HAP-1 (cell line): ENCODE data around the gene SLC2A4RG.
"Not testable (repeated sequence)": the region's sequence is repeated elsewhere in the genome, so short reads cannot be mapped to it uniquely, and the experiment has no call there.

Source experiments
- DNase-seq, 2 experiments: peaks; one replicate each; pipeline ENCODE4 v3.0.0-alpha.2; 2016 to 2020; ENCODE audit warnings: low spot score in 2 of 2
- H3K27me3 ChIP-seq: fragments of 250-450 bp; sonication (Bioruptor Pico); 2 replicates; pipeline ENCODE4 v1.5.1; 2020; ENCODE audit warnings: low read depth, mild to moderate bottlenecking, moderate library complexity
- H3K36me3 ChIP-seq: fragments of 250-450 bp; sonication (Bioruptor Pico); replicated peaks from 2 replicates; pipeline ENCODE4 v1.5.1; 2020; ENCODE audit warnings: mild to moderate bottlenecking
- H3K4me1 ChIP-seq: fragments of 250-450 bp; sonication (Bioruptor Pico); 2 replicates; pipeline ENCODE4 v1.5.1; 2020; ENCODE audit warnings: mild to moderate bottlenecking
- H3K4me3 ChIP-seq: fragments of 250-450 bp; sonication (Bioruptor Pico); 2 replicates; pipeline ENCODE4 v1.5.1; 2020; ENCODE audit warnings: mild to moderate bottlenecking, moderate library complexity
- H3K9me3 ChIP-seq: fragments of 250-450 bp; sonication (Bioruptor Pico); 2 replicates; pipeline ENCODE4 v1.5.1; 2020; ENCODE audit warnings: mild to moderate bottlenecking, moderate library complexity
- in situ Hi-C: fragments of 300-500 bp; cut with MboI; formaldehyde crosslinking; loops from 3 replicates; pipeline ENCODE4 v1.14.3; 2020; ENCODE audit warnings: low sequenced_read_pairs, inconsistent platforms, mixed read lengths

Gene SLC2A4RG

DNA sequence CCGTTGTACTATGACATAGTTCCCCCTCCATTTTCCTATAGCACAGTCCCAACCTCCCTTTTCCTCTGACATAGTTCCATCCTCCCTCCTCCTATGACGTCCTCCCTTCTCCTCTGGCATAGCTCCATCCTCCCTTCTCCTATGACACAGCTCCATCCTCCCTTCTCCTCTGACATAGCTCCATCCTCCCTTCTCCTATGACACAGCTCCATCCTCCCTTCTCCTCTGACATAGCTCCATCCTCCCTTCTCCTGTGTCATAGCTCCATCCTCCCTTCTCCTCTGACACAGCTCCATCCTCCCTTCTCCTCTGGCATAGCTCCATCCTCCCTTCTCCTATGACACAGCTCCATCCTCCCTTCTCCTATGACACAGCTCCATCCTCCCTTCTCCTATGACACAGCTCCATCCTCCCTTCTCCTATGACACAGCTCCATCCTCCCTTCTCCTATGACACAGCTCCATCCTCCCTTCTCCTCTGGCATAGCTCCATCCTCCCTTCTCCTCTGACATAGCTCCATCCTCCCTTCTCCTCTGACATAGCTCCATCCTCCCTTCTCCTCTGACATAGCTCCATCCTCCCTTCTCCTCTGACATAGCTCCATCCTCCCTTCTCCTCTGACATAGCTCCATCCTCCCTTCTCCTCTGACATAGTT is 16.5 kb upstream of the SLC2A4RG start:
- peaks cover 33% of the 10 kb centered on the region for H3K36me3 ChIP-seq
- H3K27me3 ChIP-seq, H3K9me3 ChIP-seq, H3K4me3 ChIP-seq, H3K4me1 ChIP-seq, DNase-seq, in situ Hi-C loops: not testable (repeated sequence)

GRCh38 chr20:63730189-63730733 is 9.3 kb upstream of the SLC2A4RG start:
- not testable (repeated sequence) for DNase-seq

DNA sequence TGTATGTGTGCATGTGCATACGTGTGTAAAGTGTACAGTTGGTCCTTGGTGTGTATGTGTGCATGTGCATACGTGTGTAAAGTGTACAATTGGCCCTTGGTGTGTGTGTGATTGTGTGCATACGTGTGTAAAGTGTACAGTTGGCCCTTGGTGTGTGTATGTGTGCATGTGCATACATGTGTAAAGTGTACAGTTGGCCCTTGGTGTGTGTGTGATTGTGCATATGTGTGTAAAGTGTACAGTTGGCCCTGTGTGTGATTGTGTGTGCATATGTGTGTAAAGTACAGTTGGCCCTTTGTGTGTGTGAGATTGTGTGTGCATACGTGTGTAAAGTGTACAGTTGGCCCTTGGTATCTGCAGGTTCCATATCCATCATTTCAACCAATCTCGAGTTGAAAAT is 8.2 kb upstream of the SLC2A4RG start:
- no peaks in the 10 kb centered on the region for H3K4me1 ChIP-seq

More at GRCh38 chr20:63730189-63730733, 9.3 kb upstream of the SLC2A4RG start:
- H3K36me3 ChIP-seq: peaks cover 16% of the 10 kb centered on the region
- in situ Hi-C loops, H3K4me1 ChIP-seq, H3K9me3 ChIP-seq, H3K4me3 ChIP-seq, H3K27me3 ChIP-seq: not testable (repeated sequence)

GRCh38 chr20:63732118-63733095 is 7.2 kb upstream of the SLC2A4RG start:
- H3K4me1 ChIP-seq: no peaks in the 10 kb centered on the region
- in situ Hi-C loops: no loop called here
- H3K4me3 ChIP-seq: no peak overlapping the region
- H3K9me3 ChIP-seq: no peaks in the 10 kb centered on the region
- no peaks in the 10 kb centered on the region for H3K27me3 ChIP-seq
- no peak for DNase-seq
- H3K36me3 ChIP-seq: peaks cover 9% of the 10 kb centered on the region

More for the DNA sequence above, 8.2 kb upstream of the SLC2A4RG start:
- Histone ChIP-seq H3K9me3 (no peaks in the 10 kb centered on the region), H3K36me3 (peaks cover 12% of the 10 kb centered on the region), H3K27me3 (no peaks in the 10 kb centered on the region), H3K4me3 (no peak overlapping the region)
- in situ Hi-C loops: no loop called here
- no peak for DNase-seq

DNA sequence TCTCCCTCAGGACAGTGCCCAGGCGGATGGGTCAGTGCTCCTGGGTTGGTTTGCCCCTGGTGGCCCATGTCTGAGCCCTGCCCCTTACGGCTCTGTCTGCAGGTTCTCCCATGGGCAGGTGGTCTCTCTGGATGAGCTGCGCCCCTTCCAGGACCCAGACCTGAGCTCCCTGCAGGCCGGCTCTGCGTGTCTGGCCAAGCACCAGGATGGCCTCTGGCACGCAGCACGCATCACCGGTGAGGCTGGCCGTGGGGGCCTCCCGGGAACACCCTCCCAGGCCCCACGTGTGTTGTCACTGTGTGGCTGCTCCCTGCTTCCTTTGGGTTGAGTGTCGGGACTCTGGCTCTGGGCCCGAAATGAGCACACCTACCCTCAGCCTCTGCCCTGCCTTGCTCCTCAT is 6.5 kb upstream of the SLC2A4RG start:
- Histone ChIP-seq H3K4me1 (no peaks in the 10 kb centered on the region), H3K4me3 (no peak overlapping the region), H3K27me3 (no peaks in the 10 kb centered on the region), H3K9me3 (no peaks in the 10 kb centered on the region), H3K36me3 (peaks cover 9% of the 10 kb centered on the region)
- DNase-seq: no peak
- in situ Hi-C loops: no loop called here

DNA sequence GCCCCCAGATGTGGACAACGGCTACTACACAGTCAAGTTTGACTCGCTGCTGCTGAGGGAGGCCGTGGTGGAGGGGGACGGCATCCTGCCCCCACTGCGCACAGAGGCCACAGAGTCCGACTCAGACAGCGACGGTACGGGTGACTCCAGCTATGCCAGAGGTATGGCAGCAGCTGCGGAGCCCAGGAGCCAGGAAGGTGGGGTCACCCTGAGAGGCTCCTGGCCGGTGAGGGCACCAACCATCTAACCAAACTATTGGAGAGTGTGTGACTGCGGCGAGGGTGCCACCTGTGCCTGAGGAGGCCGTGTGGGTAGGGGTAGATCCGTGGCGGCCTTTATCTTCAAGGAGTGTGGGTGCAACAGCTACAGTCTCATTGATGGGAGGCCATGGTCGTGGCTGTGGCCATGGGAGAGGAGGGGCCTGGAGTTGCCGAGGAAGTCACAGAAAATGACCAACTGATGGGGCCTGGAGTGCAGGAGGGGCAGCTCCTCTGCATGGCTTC is 5.9 kb upstream of the SLC2A4RG start:
- in situ Hi-C loops: no loop called here
- Histone ChIP-seq H3K27me3 (no peaks in the 10 kb centered on the region), H3K36me3 (peaks cover 9% of the 10 kb centered on the region), H3K9me3 (no peaks in the 10 kb centered on the region), H3K4me1 (no peaks in the 10 kb centered on the region), H3K4me3 (no peak overlapping the region)
- DNase-seq: no peak

- peaks cover 9% of the 10 kb centered on the region for H3K36me3 ChIP-seq
- no peaks in the 10 kb centered on the region for H3K27me3 ChIP-seq
- DNase-seq: no peak
- in situ Hi-C loops: no loop called here
- H3K4me1 ChIP-seq: peaks cover 2% of the 10 kb centered on the region; the same call in 1 of the 2 replicates
- no peaks in the 10 kb centered on the region for H3K9me3 ChIP-seq
- no peak overlapping the region for H3K4me3 ChIP-seq
Observed at GRCh38 chr20:63734111-63734945, 5.2 kb upstream of the SLC2A4RG start.

GRCh38 chr20:63734946-63735858 is 4.4 kb upstream of the SLC2A4RG start:
- DNase-seq: no peak
- peaks cover 2% of the 10 kb centered on the region; the same call in 1 of the 2 replicates for H3K4me1 ChIP-seq

DNA sequence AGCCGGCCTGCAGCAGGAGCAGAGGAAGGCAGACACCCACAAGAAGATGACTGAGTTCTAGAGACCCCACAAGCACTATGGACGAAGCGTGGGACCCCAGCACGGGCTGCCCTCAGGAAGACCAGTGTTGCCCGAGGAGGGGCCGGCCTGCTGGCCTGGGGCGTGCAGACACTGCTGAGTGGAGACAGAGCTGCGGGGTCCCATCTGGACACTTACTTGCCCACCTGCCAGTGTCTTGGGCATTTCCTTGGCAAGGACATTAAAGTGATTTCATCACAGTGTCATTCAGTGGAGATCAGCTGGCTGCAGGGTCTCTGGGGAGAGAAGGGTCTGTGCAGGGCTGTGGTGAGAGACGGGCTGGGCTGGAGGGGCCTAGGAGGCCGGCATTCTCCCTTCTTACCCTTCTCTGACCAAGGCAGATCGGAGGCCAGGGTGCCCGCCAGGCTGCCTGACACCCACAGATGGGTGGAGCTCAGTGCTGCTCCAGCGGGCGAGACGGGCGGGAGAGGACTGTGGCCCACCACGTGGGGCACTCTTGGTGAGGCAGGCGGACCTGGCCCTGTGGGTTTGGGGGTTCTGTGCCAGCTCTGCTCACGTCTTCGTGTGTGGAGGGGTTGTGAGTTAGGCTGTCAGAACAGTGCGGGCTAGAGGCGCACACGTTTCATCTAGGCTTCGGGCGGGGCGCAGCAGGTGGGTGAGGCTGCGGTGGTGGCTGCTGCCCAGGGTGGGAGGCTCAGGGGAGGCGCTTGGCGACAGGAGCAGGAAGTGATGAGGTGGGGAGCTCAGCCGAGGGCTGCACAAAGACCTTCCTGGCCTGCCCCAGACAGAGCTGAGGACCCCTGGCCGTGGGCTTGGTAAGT is 3.5 kb upstream of the SLC2A4RG start, which contains the start of gene LIME1:
Gene LIME1, plus strand, starts transcription at position 806 of the 860 bp plus-strand sequence. CDS start 886 bp downstream, outside the sequence.
- peaks cover 3% of the 10 kb centered on the region for H3K4me1 ChIP-seq
- H3K36me3 ChIP-seq: peaks cover 13% of the 10 kb centered on the region
- H3K4me3 ChIP-seq: no peak within 1 kb of the TSS
- in situ Hi-C loops: no loop called here
- H3K9me3 ChIP-seq: no peaks in the 10 kb centered on the region
- DNase-seq: no peak
- no peaks in the 10 kb centered on the region for H3K27me3 ChIP-seq

More at GRCh38 chr20:63734946-63735858, 4.4 kb upstream of the SLC2A4RG start:
- Histone ChIP-seq H3K9me3 (no peaks in the 10 kb centered on the region), H3K4me3 (no peak overlapping the region), H3K36me3 (peaks cover 9% of the 10 kb centered on the region), H3K27me3 (no peaks in the 10 kb centered on the region)
- in situ Hi-C loops: no loop called here

- H3K4me1 ChIP-seq: peaks cover 9% of the 10 kb centered on the region
- no peak overlapping the region for H3K4me3 ChIP-seq
- H3K9me3 ChIP-seq: no peaks in the 10 kb centered on the region
- in situ Hi-C loops: no loop called here
- DNase-seq: no peak
- no peaks in the 10 kb centered on the region for H3K27me3 ChIP-seq
- peaks cover 23% of the 10 kb centered on the region for H3K36me3 ChIP-seq
Observed at GRCh38 chr20:63736893-63737694, 2.5 kb upstream of the SLC2A4RG start.

GRCh38 chr20:63737695-63737944 is 2.0 kb upstream of the SLC2A4RG start:
- Histone ChIP-seq H3K9me3 (no peaks in the 10 kb centered on the region), H3K36me3 (peaks cover 28% of the 10 kb centered on the region), H3K27me3 (no peaks in the 10 kb centered on the region), H3K4me1 (peaks cover 9% of the 10 kb centered on the region), H3K4me3 (no peak overlapping the region)
- no peak for DNase-seq
- in situ Hi-C loops: no loop called here
